Measurements from ENCODE around the gene TNFRSF13B. TPM values are rescaled to one million over a fixed set of nuclear protein-coding genes. Genes with fewer than 3 reads are reported as not detected.

TNFRSF13B gene
- total RNA-seq, 4 donors from 2014 or later, result 0.66 TPM; not detected in 3

- intact Hi-C loops (cut with DNase I), result no loop called here
- Histone ChIP-seq H3K4me1 (no peaks in the 10 kb centered on the region), H3K9me3 (no peaks in the 10 kb centered on the region), H3K36me3 (no peaks in the 10 kb centered on the region), H3K4me3 (no peak overlapping the region), H3K27me3 (peaks cover 0 to 9% (median 2%) of the 10 kb centered on the region in 4 donors), H3K27ac (replicated peaks in 1 of 4) (no peak overlapping the region)
- TF ChIP-seq POLR2A (IDR thresholded peaks at IDR 0.05; ENCODE audit: low read depth) (no peak), CTCF (IDR thresholded peaks at IDR 0.05) (peak in 1 of 3 experiments; percentile 13), EP300 (IDR thresholded peaks at IDR 0.05) (no peak), POLR2AphosphoS5 (IDR thresholded peaks at IDR 0.05) (no peak)
- DNase-seq (ENCODE audit: extremely low spot score), result peak; percentile 89
- 96% methylated on average over 5 of the region's 11 CpGs for WGBS
Measured at GRCh38 chr17:16915752-16916556, 56.0 kb downstream of the TNFRSF13B start.

- Histone ChIP-seq H3K4me3 (no peak overlapping the region), H3K4me1 (no peaks in the 10 kb centered on the region), H3K27ac (replicated peaks in 1 of 4) (no peak overlapping the region), H3K27me3 (peaks cover 0 to 18% (median 2%) of the 10 kb centered on the region in 4 donors), H3K36me3 (no peaks in the 10 kb centered on the region), H3K9me3 (no peaks in the 10 kb centered on the region)
- TF ChIP-seq CTCF (IDR thresholded peaks at IDR 0.05) (no peak), POLR2A (IDR thresholded peaks at IDR 0.05; ENCODE audit: low read depth) (no peak), POLR2AphosphoS5 (IDR thresholded peaks at IDR 0.05) (no peak), EP300 (IDR thresholded peaks at IDR 0.05) (no peak)
- WGBS, result 89% methylated on average over 2 of the region's 2 CpGs
- DNase-seq (ENCODE audit: extremely low spot score), result peak; percentile 81
- intact Hi-C loops (cut with DNase I), result no loop called here
Measured at GRCh38 chr17:16913463-16913862, 58.5 kb downstream of the TNFRSF13B start.

- intact Hi-C loops (cut with DNase I), result no loop called here
- 90% methylated on average over 17 of the region's 17 CpGs for WGBS
- Histone ChIP-seq H3K27me3 (peaks cover 0 to 23% (median 2%) of the 10 kb centered on the region in 4 donors), H3K4me3 (no peak overlapping the region), H3K27ac (replicated peaks in 1 of 4) (no peak overlapping the region), H3K9me3 (no peaks in the 10 kb centered on the region), H3K36me3 (no peaks in the 10 kb centered on the region), H3K4me1 (no peaks in the 10 kb centered on the region)
- TF ChIP-seq CTCF (IDR thresholded peaks at IDR 0.05) (no peak), EP300 (IDR thresholded peaks at IDR 0.05) (no peak), POLR2A (IDR thresholded peaks at IDR 0.05; ENCODE audit: low read depth) (no peak), POLR2AphosphoS5 (IDR thresholded peaks at IDR 0.05) (no peak)
- peak; percentile 86 for DNase-seq (ENCODE audit: extremely low spot score)
Measured at GRCh38 chr17:16912021-16912962, 59.6 kb downstream of the TNFRSF13B start.

GRCh38 chr17:16911141-16911937, 60.6 kb downstream of the TNFRSF13B start:
- Histone ChIP-seq H3K27ac (replicated peaks in 1 of 4) (no peak overlapping the region), H3K9me3 (no peaks in the 10 kb centered on the region), H3K4me3 (no peak overlapping the region), H3K36me3 (no peaks in the 10 kb centered on the region), H3K27me3 (peaks cover 0 to 23% (median 2%) of the 10 kb centered on the region in 4 donors), H3K4me1 (no peaks in the 10 kb centered on the region)
- TF ChIP-seq POLR2AphosphoS5 (IDR thresholded peaks at IDR 0.05), result no peak
- no peak for TF ChIP-seq POLR2A (IDR thresholded peaks at IDR 0.05; ENCODE audit: low read depth)
- no peak for TF ChIP-seq EP300 (IDR thresholded peaks at IDR 0.05)
- no peak for TF ChIP-seq CTCF (IDR thresholded peaks at IDR 0.05)
- no peak for DNase-seq (ENCODE audit: extremely low spot score)
- 85% methylated on average over 17 of the region's 17 CpGs for WGBS
- intact Hi-C loops (cut with DNase I), result no loop called here

Measured in esophagus muscularis mucosa (tissue), 4 donors.